Sigmoid colon (tissue), 7 donors: ENCODE data around the gene PPT2. TPM values are rescaled to one million over a fixed set of nuclear protein-coding genes. Genes with fewer than 3 reads are reported as not detected.

Source experiments
- DNase-seq: peaks from one replicate; pipeline ENCODE4 v3.0.0-alpha.2; 2019
- H3K27ac ChIP-seq, 4 donors: fragments of 200-600 bp; sonication (generic); one replicate each; pipeline ENCODE4 v1.5.1; 2016 to 2019; ENCODE audit warnings: mild to moderate bottlenecking in 1 of 4
- H3K27me3 ChIP-seq, 3 donors: fragments of 200-600 bp; sonication (generic); one replicate each; pipeline ENCODE4 v1.5.1; 2019; ENCODE audit warnings: mild to moderate bottlenecking in 1 of 3
- H3K36me3 ChIP-seq, 4 donors: fragments of 200-600 bp; sonication (generic); one replicate each; pipeline ENCODE4 v1.5.1; 2016 to 2019
- H3K4me1 ChIP-seq, 4 donors: fragments of 200-600 bp; sonication (generic); one replicate each; pipeline ENCODE4 v1.5.1; 2017 to 2019
- H3K4me3 ChIP-seq, 4 donors: fragments of 200-600 bp; sonication (generic); one replicate each; pipeline ENCODE4 v1.5.1; 2017 to 2019; ENCODE audit warnings: mild to moderate bottlenecking in 2 of 4, moderate library complexity in 1 of 4
- H3K9me3 ChIP-seq, 4 donors: fragments of 200-600 bp in 3 of 4; sonication (generic) in 3 of 4; one replicate each; pipeline versions ENCODE4 v1.5.1 to v1.6.1; 2013 to 2019
- CTCF ChIP-seq, 4 experiments: fragments of 450-650 bp in 3 of 4; fragments of 200-600 bp in 1 of 4; IDR thresholded peaks; one replicate each; pipeline ENCODE4 v1.5.1; 2016 to 2019; ENCODE audit warnings: antibody characterized with exemption in 4 of 4, mild to moderate bottlenecking in 3 of 4, moderate library complexity in 2 of 4
- EP300 ChIP-seq, 4 donors: sonication (generic); formaldehyde crosslinking; IDR thresholded peaks; one replicate each; pipeline ENCODE4 v1.6.1; 2017; ENCODE audit warnings: antibody characterized with exemption in 4 of 4
- POLR2A ChIP-seq, 2 donors: fragments of 450-650 bp; IDR thresholded peaks; one replicate each; pipeline ENCODE4 v1.6.1; 2016; ENCODE audit warnings: antibody characterized with exemption in 2 of 2, mild to moderate bottlenecking in 2 of 2, moderate library complexity in 2 of 2
- POLR2AphosphoS5 ChIP-seq, 4 donors: sonication (generic); formaldehyde crosslinking; IDR thresholded peaks; one replicate each; pipeline ENCODE4 v1.6.1; 2017; ENCODE audit warnings: antibody characterized with exemption in 4 of 4
- WGBS, 2 donors: extraction: QIAGEN DNeasy Blood & Tissue Kit; methylation state at CpG; one replicate each; pipeline ENCODE4 v1.1.7; 2013; 5-methylcytosine and 5-hydroxymethylcytosine counted together
- intact Hi-C: fragments of 100-400 bp; cut with DNase I; formaldehyde crosslinking; loops from one replicate; pipeline ENCODE4 v1.15.1; 2023
- polyA plus RNA-seq, 3 donors: library from polyadenylated mRNA; stranded (reverse); fragments of 200-250 nt; gene quantifications; one replicate each; pipeline ENCODE4 v1.2.3, GENCODE V29; 2013
- total RNA-seq, 4 donors: library from RNA; depleted of rRNA; stranded (reverse); fragments of >200 nt; gene quantifications; one replicate each; pipeline ENCODE4 v1.1.0, GENCODE V29; 2016
- donor health status: healthy with polysubstance abuse.
- donor health status: Bipolar disorder and iron deficiency.
- donor health status: healthy.

The PPT2 gene
- 100 to 1,000 TPM in 2 of 4 donors, 10 to 100 TPM in 2; 15.5 to 126 (median 62.7) TPM for total RNA-seq
- polyA plus RNA-seq: 10 to 100 TPM in 1 of 3 donors, 1 to 10 TPM in 2; 3.0 to 13.0 (median 5.4) TPM

- Histone ChIP-seq H3K4me1 (peaks cover 0 to 59% (median 49%) of the 10 kb centered on the region in 4 donors), H3K36me3 (peaks cover 14 to 42% (median 18%) of the 10 kb centered on the region in 4 donors), H3K27ac (peak within 1 kb of the TSS; percentile 88 to 93 (median 92)), H3K4me3 (peak within 1 kb of the TSS; percentile 61 to 80 (median 78)), H3K9me3 (no peaks in the 10 kb centered on the region), H3K27me3 (no peaks in the 10 kb centered on the region)
- 2 to 3% methylated on average over 52 of the region's 52 CpGs for WGBS, 2 donors
- peak in 1 of 2 donors; percentile 47 for TF ChIP-seq POLR2A (IDR thresholded peaks at IDR 0.05)
- TF ChIP-seq POLR2AphosphoS5 (IDR thresholded peaks at IDR 0.05): peak; percentile 77 to 89 (median 82)
- peak in 2 of 4 experiments; percentile 13 to 19 for TF ChIP-seq CTCF (IDR thresholded peaks at IDR 0.05)
- peak in 2 of 4 donors; percentile 2 to 91 for TF ChIP-seq EP300 (IDR thresholded peaks at IDR 0.05)
- peak; percentile 98 for DNase-seq
- intact Hi-C loops: loop anchor here (1.0 to 10.0 kb wide), 4 partner anchors 22 to 109 kb away; partner anchors contain the start of gene AGPAT1
Observed at GRCh38 chr6:32153564-32154513, at the start of gene PPT2. Gene PPT2, plus strand, starts transcription at chr6:32154141. Its CDS starts 454 bp downstream, at chr6:32154595.

GRCh38 chr6:32105433-32105832, 48.5 kb upstream of the PPT2 start:
- no peak for DNase-seq
- no peak overlapping the region for H3K4me3 ChIP-seq
- H3K27me3 ChIP-seq: peaks cover 0 to 3% (median 0%) of the 10 kb centered on the region in 3 donors
- intact Hi-C loops: no loop called here
- H3K4me1 ChIP-seq: peaks cover 0 to 38% (median 24%) of the 10 kb centered on the region in 4 donors
- no peaks in the 10 kb centered on the region for H3K36me3 ChIP-seq
- no peak for TF ChIP-seq EP300 (IDR thresholded peaks at IDR 0.05)
- TF ChIP-seq POLR2A (IDR thresholded peaks at IDR 0.05): no peak
- TF ChIP-seq CTCF (IDR thresholded peaks at IDR 0.05): no peak
- TF ChIP-seq POLR2AphosphoS5 (IDR thresholded peaks at IDR 0.05): no peak
- no peaks in the 10 kb centered on the region for H3K9me3 ChIP-seq
- WGBS, 2 donors: 77 to 87% methylated on average over 4 of the region's 4 CpGs
- H3K27ac ChIP-seq: peak overlapping the region in 2 of 4 donors; percentile 77 to 80

GRCh38 chr6:32107406-32107805, 46.5 kb upstream of the PPT2 start:
- Histone ChIP-seq H3K9me3 (no peaks in the 10 kb centered on the region), H3K4me3 (peak overlapping the region in 3 of 4 donors; percentile 39 to 48 (median 42)), H3K4me1 (peaks cover 0 to 57% (median 44%) of the 10 kb centered on the region in 4 donors), H3K27ac (peak overlapping the region; percentile 70 to 80 (median 76)), H3K36me3 (no peaks in the 10 kb centered on the region), H3K27me3 (peaks cover 0 to 3% (median 0%) of the 10 kb centered on the region in 3 donors)
- TF ChIP-seq POLR2AphosphoS5 (IDR thresholded peaks at IDR 0.05): no peak
- no peak for TF ChIP-seq EP300 (IDR thresholded peaks at IDR 0.05)
- TF ChIP-seq CTCF (IDR thresholded peaks at IDR 0.05): no peak
- TF ChIP-seq POLR2A (IDR thresholded peaks at IDR 0.05): no peak
- intact Hi-C loops: no loop called here
- DNase-seq: no peak
- 58 to 80% methylated on average over 1 of the region's 1 CpG for WGBS, 2 donors

- Histone ChIP-seq H3K27ac (peak overlapping the region; percentile 70 to 80 (median 76)), H3K4me1 (peaks cover 0 to 65% (median 51%) of the 10 kb centered on the region in 4 donors), H3K4me3 (peak overlapping the region; percentile 20 to 48 (median 40)), H3K36me3 (no peaks in the 10 kb centered on the region), H3K27me3 (no peaks in the 10 kb centered on the region), H3K9me3 (no peaks in the 10 kb centered on the region)
- 1 to 5% methylated on average over 15 of the region's 15 CpGs for WGBS, 2 donors
- peak; percentile 87 for DNase-seq
- intact Hi-C loops: no loop called here
- peak in 3 of 4 donors; percentile 36 to 65 (median 60) for TF ChIP-seq POLR2AphosphoS5 (IDR thresholded peaks at IDR 0.05)
- no peak for TF ChIP-seq CTCF (IDR thresholded peaks at IDR 0.05)
- TF ChIP-seq POLR2A (IDR thresholded peaks at IDR 0.05): no peak
- peak in 1 of 4 donors; percentile 30 for TF ChIP-seq EP300 (IDR thresholded peaks at IDR 0.05)
Observed at GRCh38 chr6:32108094-32108627, 45.8 kb upstream of the PPT2 start.
